NOMO-1 treated with DMSO at 0.1 percent for 48 hours (cell line): ENCODE data around the gene OR52N5.

Experiments
- DNase-seq: peaks from one replicate; lab custom pipeline; 2025; ENCODE audit not compliant: unreplicated experiment; lab: John Stamatoyannopoulos, UW

OR52N5 gene

DNA sequence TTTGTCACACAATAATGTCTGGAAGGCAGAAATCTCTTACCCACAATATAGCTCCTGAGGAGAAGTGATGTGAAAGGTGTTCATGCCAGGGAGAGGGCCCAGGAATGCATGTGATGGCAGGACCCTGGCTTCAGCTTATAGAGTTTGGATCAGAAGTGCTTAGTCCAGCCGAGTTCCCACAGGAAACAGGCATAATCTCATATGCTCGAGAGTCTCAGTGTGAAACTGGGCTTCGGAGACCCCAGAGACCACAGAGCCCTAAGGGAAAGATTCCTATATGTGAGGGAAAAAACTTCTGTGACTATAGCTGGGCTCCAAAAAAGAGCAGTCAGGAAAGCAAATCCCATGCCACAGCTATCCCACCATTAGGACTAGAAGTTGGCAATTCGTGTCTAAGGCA lies at the start of gene OR52N5:
TSS of gene OR52N5 (minus strand) at position 101 of the 400 bp plus-strand sequence. CDS start 4,721 bp downstream, outside the sequence.
- DNase-seq: no peak

DNA sequence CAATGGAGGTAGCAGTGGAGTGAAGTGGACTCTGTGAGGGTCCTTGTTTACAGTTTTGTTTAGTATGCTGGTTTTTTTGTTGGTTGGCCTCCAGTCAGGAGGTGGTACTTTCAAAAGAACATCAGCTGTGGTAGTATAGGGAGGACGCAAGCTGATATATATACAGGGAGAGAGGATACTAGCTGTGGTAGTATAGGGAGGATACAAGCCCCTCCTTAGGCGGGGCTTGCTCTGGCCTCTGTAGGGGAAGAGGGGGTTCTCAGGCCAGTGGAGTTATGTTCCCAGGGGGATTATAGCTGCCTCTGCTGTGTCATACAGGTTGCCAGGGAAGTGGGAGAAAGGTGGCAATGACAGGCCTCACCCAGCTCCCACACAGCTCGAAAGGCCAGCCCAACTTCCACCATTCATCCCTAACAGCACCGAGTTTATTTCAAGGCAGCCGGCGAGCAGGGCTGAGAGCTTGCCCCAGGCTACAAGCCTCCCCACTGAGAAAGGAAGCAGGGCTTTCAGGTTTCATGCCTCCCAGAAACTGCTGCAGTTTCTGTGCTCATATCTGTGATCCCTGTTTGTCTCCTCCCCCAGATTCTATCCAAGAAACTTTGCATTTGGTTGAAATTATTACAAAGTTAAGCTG lies 48.2 kb upstream of the OR52N5 start:
- DNase-seq: no peak

- DNase-seq: peak; percentile 26
Observed at GRCh38 chr11:5818245-5818886, 35.2 kb upstream of the OR52N5 start.

DNA sequence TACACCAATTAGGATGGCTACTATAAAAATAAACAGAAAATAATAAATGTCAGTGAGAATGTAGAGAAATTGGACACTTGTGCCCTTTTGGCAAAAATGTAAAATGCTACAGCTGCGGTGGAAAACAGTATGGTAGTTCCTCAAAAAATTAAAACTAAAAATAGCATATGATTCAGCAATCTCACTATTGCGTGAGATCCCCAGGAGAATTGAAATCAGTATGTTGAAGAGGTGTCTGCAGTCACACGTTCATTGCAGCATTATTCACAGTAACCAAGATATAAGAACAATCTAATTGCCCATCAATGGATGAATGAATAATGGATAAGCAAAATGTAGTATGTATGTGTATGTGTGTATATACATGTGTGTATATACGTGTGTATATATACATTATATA lies 32.4 kb upstream of the OR52N5 start:
- DNase-seq: peak; percentile 90

DNA sequence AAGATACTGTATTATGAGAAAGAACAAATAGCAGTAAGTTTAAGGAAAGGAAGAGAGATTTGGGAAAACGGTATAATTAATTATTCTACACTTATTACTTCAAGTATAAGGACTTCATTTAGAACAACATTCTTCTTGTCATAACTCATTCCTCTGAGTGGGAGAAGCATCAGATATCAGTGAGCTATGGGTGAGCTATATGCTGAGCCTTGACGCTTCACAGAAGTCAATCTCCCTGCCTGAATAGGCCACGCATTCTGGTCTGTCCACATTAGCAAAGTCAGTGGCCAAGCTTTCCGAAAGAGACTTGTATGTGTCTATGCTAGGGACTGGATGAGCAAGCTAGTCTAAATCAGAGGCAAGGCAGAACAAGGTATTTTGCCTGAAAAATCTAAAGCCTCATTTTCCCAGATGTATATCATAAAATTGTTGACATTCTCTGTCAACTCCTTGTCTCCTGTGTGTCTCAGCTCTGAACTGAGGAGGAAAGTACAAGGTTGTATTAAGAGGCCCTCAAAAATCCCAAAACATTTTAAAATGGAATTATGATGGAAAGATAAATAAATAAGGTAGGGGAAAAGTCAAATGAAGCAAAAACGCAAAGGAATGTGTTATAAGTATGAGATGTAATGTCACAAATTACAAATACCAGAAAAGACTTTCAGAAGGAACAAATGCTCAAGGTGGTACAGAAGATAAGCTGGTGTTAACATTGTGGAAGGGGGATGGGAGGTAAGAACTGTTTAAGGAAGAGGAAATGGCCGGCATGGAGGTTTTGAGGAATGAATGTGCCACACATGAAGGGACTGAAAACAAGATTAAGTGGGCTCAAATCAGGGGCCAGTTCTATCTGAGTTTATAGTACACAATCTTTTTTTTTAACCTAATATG lies 27.0 kb upstream of the OR52N5 start:
- no peak for DNase-seq

- no peak for DNase-seq
Observed at GRCh38 chr11:5809122-5809519, 26.0 kb upstream of the OR52N5 start.

GRCh38 chr11:5808500-5809121 lies 25.5 kb upstream of the OR52N5 start, which contains the start of gene OR52N2:
Gene OR52N2 (plus strand): TSS chr11:5808924. CDS start chr11:5820336, 11,412 bp downstream.
- DNase-seq: peak; percentile 54

- no peak for DNase-seq
Observed at GRCh38 chr11:5807580-5807979, 24.4 kb upstream of the OR52N5 start.

GRCh38 chr11:5803982-5804381 lies 20.8 kb upstream of the OR52N5 start:
- DNase-seq: no peak

DNA sequence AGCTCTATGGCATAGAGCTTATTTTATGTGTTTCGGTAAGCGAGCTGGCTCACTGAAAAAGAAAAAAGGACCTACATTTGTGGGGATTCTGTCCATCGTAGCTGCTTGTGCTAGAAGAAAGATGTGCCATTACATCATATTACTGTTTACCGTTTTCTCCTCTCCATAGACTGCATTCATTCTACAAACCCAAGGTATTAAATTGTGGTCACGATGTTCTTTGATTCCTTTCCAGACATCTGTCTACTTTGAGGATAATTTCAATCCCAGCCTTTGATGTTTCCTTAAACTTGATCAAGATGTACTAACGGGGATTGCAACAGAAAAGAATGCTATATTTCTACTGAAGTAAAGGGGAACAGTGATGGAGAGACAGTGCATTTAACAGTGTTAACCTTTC lies 13.4 kb upstream of the OR52N5 start:
- DNase-seq: no peak

DNA sequence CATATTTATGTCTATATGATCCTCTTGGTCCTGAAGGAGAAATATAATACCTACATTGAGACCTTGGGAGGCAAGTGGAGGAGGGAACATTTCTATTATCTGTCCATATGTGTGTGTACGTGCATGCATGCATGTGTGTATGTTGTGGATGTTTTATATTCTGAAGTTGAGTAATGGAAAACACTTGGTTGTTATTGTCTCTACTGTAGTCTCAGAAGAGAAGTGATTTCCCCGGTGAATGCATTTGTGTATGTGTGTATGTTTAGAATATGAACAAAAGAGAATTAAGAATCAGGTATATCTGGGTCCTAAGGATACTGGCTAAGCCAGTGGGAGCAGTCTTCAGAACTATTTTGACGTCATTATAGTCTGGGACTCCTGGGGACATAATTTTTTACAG lies 8.0 kb upstream of the OR52N5 start, which contains the start of gene OR52N1:
TSS of gene OR52N1 (minus strand) at position 101 of the 400 bp plus-strand sequence. CDS start 2,449 bp downstream, outside the sequence.
- no peak for DNase-seq

DNA sequence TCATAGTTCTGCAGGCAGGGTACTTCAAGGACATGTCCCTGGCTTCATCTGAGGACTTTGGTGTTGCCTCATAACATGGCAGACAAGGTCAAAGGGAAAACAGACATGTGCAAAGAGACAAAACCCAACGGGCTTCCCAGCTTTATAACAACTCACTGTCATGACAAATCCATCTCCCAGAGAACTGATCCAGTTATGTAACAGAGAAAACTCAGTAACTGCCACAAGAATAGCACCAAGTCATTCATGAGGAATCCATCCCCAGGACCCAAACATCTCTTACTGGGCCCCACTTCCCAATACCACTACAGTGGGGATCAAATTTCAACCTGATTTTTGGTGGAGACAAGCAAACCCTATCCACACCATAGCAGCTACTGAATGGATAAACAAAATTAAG lies 16.1 kb downstream of the OR52N5 start:
- DNase-seq: no peak

- DNase-seq: no peak
Observed at GRCh38 chr11:5753943-5754342, 29.2 kb downstream of the OR52N5 start, which contains the start of gene OR52N4. Gene OR52N4 (plus strand): TSS chr11:5754243. CDS start chr11:5754741, 498 bp downstream.

DNA sequence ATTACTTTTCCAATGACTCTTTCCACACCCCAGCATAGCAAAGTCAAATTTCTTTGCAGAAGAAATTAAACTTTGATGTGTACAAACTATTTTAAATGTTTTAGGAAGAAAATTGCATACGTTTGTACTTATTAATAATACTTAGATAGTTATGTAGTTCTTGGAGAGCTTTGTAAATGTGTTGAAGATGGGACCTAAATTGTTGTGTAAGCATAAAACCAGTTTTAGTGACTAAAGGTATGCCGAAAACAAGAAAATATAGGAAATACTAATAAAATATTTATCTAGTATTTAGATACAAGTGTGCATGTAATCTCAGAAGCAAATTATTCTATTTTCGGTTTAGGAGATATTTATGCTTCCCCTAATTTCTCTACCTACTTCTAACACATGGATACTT lies 33.3 kb downstream of the OR52N5 start:
- DNase-seq: no peak

DNA sequence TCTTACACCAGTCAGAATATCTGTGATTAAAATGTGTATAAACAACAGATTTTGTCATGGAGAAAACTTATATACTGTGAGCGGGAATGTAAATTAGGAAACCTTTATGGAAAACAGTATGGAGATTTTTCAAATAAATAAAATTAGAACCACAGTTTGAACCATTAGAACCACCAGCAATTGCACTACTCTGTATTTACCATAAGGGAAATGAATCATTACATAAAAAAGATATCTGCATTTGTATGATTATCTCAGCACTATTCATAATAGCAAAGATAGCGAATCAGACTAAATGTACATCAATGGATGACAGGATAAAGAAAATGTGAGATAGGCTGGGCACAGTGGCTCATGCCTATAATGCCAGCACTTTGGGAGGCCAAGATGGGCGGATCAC lies 36.5 kb downstream of the OR52N5 start:
- no peak for DNase-seq

DNA sequence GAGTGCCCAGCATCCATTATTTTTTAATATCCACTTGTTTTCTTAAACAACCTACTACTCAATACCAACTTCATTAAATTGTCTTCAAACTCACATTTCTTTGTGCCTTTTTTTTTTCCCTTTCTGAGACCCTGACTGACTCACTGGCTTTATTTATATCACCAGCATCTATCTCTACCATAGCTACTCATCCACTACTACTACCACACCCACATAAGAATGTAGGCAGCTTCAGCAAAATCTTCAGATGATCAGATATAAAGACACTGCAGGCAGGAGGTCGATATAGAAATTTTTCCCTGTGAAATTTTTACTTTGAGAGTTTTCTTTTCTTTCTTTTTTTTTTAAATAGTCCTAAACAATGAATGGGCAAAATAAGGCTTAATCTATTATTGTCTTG lies 44.7 kb downstream of the OR52N5 start:
- DNase-seq: no peak

- no peak for DNase-seq
Observed at GRCh38 chr11:5737670-5738392, 45.3 kb downstream of the OR52N5 start.

DNA sequence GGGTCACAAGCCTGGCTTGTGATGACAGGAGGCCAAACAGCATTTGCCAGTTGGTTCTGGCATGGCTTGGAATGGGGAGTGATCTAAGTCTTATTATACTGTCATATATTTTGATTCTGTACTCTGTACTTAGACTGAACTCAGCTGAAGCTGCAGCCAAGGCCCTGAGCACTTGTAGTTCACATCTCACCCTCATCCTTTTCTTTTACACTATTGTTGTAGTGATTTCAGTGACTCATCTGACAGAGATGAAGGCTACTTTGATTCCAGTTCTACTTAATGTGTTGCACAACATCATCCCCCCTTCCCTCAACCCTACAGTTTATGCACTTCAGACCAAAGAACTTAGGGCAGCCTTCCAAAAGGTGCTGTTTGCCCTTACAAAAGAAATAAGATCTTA lies 46.1 kb downstream of the OR52N5 start:
- no peak for DNase-seq

- DNase-seq: no peak
Observed at GRCh38 chr11:5736396-5736795, 46.8 kb downstream of the OR52N5 start, which contains the start of gene OR56B1. Gene OR56B1 (plus strand): TSS chr11:5736448. CDS start chr11:5736517, 69 bp downstream.

DNA sequence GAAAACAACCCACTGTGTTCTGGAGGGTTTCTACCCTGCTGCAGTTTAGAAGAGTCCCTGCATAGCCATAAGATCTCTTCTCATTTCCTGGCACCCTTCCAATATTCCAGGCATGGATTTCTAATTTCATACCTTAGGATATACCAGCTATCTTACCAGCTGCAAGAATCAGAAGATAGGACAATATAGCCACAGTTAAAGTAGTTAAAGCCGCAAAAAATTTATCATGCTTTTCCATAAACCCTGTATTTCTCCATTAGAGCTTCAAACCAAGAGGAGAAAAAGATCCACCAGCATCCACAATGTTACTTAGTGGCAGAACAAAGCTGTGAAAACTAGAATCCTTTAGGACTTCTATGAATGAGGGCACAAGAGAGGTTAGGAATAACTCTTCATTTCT lies 55.5 kb downstream of the OR52N5 start:
- DNase-seq: no peak
